B cell (primary cell): ENCODE measurements around the gene AKR7A2.

ENCODE experiments used
- EZH2 ChIP-seq: IDR thresholded peaks from 2 replicates; pipeline ENCODE4 v1.6.1; 2012; ENCODE audit warnings: borderline replicate concordance, low read depth, mild to moderate bottlenecking, moderate library complexity, low read length; ENCODE audit not compliant: insufficient read depth, poor library complexity, severe bottlenecking
- TF ChIP-seq, protein P1 (sequence below): fragments of 200-600 bp; IDR thresholded peaks from one replicate; pipeline ENCODE4 v1.8.0; 2022; ENCODE audit warnings: antibody characterized with exemption, mild to moderate bottlenecking

DNA sequence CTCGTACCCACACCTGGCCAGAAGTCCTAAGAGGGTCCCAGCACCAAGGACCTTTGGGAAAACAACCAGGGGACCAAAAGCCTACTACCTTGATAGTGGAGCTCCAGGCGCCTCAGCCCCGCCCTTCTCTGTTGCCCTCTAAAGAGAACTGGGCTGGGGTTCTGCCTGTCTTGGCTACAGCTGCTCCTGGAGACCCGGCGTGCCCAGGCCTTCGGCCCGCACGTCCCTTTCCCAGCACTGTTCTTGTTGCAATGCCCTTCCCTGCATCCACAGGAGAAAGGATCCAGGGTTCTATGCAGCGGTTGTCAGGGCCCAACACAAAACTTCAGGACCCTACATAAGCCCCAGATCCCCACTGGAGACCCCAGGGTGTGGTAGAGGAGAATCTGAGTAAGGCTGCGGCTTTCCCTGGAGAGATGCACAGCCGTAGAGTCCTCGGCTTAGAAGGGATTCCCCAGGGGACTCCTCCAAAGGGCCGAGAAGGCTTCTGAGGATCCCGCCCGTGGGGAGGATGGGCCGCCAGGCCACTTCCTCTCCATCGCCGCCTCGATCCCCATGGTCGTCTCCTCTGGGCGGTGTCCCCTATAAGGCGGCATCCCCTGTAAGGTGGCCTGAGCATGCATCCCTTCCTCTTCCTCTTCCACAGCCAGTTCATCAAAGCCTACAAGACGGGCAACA, 12.2 kb upstream of the AKR7A2 start:
- TF ChIP-seq, protein P1, sequence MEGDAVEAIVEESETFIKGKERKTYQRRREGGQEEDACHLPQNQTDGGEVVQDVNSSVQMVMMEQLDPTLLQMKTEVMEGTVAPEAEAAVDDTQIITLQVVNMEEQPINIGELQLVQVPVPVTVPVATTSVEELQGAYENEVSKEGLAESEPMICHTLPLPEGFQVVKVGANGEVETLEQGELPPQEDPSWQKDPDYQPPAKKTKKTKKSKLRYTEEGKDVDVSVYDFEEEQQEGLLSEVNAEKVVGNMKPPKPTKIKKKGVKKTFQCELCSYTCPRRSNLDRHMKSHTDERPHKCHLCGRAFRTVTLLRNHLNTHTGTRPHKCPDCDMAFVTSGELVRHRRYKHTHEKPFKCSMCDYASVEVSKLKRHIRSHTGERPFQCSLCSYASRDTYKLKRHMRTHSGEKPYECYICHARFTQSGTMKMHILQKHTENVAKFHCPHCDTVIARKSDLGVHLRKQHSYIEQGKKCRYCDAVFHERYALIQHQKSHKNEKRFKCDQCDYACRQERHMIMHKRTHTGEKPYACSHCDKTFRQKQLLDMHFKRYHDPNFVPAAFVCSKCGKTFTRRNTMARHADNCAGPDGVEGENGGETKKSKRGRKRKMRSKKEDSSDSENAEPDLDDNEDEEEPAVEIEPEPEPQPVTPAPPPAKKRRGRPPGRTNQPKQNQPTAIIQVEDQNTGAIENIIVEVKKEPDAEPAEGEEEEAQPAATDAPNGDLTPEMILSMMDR, result no peak
- TF ChIP-seq EZH2, result no peak
